GM19099 (cell line): Measurements from ENCODE around the gene MTFR2.

Experiments used
- POLR2A ChIP-seq: IDR thresholded peaks from 3 replicates; pipeline ENCODE4 v1.6.1; 2011; ENCODE audit warnings: low read depth; ENCODE audit not compliant: insufficient read length; ENCODE audit errors: extremely low read depth

The MTFR2 gene

GRCh38 chr6:136210398-136211165, 39.5 kb downstream of the MTFR2 start:
- TF ChIP-seq POLR2A = no peak

DNA sequence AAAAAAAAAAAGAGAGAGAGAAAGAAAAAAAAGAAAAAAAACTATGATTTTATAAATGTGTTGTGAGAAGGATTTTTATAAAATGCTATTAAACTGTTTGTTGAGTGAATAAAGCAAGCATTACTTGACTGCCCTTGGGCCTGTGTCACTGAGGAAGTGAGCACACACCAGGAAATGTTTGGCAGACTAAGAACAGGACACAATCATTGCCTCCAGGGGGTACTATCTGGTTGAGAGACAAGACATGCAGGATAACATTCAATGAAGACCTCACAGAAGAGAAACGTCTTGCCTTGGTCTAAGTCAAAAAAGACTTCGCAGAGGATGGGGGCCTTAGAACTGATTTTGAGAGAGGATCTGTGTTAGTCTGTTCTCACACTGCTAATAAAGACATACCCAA, 40.6 kb downstream of the MTFR2 start:
- TF ChIP-seq POLR2A = no peak

DNA sequence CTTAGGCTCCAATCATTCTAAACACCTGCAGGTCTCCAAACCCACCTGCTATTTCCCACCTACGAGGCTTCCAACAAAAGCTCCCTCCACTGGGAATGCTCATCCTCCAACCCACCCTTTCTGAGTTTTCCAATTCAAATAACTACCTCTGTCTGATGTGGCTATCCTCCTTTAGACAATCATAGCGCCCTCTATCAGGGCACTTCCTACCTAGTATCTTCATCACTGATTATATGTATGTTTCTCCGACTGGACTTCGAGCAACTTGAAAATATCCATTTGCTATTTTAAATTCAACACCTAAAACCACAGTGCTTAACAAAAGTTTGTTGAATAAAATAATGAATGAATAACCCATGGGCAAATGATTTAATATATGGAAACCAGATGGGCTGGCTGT, 41.3 kb downstream of the MTFR2 start:
- no peak for TF ChIP-seq POLR2A

DNA sequence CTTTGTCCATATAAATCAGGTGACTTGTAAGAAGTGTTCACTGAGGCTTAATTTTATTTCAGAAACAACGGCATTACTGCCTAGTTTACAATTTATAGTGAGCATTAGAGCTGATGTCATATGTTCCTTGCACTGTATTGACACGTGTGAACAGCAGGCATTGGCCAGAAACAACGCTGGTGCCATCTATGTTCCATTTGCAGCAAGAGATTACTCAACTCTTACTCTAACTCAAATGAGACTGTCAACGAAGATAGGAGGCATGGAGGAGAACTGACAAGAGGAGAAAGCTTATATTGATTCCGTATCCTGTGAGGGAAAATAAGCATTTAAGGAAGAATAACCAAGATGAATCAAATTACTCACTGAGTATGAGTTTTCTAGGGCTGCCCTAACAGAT, 48.4 kb downstream of the MTFR2 start:
- TF ChIP-seq POLR2A = no peak

- no peak for TF ChIP-seq POLR2A
Measured at GRCh38 chr6:136192902-136193301, 57.2 kb downstream of the MTFR2 start.

- no peak for TF ChIP-seq POLR2A
Measured at GRCh38 chr6:136191606-136192312, 58.4 kb downstream of the MTFR2 start.

DNA sequence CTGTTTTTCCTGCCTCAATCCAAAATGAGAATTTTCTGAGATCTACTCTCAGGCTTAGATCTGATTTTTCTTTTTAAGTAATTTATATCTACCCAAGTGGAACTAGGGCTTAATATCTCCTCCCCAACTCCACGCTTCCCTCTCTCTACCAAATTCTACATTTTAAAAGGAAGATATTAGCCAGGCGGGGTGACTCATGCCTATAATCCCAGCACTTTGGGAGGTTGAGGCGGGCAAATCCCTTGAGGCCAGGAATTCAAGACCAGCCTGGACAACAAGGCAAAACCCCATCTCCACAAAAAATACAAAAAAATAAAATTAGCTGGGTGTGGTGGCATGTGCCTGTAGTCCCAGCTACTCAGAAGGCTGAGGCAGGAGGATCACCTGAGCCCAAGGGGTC, 61.0 kb downstream of the MTFR2 start:
- no peak for TF ChIP-seq POLR2A

GRCh38 chr6:136188486-136188885, 61.6 kb downstream of the MTFR2 start:
- TF ChIP-seq POLR2A = no peak

DNA sequence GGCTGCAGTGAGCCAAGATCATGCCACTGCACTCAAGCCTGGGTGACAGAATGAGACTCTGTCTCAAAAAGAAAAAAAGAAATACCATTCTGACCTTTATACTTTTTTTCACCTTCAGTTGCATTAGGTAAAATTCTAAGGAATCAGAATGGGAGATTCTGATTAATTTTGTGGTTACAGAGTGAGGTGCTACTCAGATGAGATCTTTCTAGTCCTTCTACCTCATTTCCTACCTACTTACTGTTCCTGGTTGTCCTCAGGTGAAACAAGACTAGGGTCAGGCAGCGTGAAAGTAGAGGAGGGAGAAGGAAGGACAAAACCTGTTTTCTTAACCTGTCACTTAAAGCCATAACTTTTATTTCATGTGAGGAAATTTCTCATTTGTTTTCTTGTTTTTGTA, 63.7 kb downstream of the MTFR2 start:
- TF ChIP-seq POLR2A = no peak

- no peak for TF ChIP-seq POLR2A
Measured at GRCh38 chr6:136184738-136185137, 65.4 kb downstream of the MTFR2 start.

GRCh38 chr6:136181861-136182260, 68.2 kb downstream of the MTFR2 start:
- no peak for TF ChIP-seq POLR2A

DNA sequence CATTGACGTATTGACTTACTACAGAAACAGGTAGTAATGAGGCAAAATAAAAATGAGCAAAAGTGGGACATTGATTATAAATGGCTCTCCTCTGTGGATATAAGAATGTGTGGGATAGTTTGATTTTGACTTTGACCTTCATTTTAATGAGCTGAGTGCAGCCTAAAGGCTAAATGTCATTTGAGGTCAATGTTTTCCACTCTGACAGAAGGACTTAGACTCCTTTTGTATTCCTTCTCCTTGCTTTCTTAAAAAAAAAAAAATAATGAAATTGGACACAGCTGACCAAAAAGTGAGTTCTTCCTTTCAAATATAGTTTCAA, 68.6 kb downstream of the MTFR2 start:
- no peak for TF ChIP-seq POLR2A
